Measurements from ENCODE around the gene FBXO42.
"Not testable (repeated sequence)": the region's sequence is repeated elsewhere in the genome, so short reads cannot be mapped to it uniquely, and the experiment has no call there.

Gene FBXO42

DNA sequence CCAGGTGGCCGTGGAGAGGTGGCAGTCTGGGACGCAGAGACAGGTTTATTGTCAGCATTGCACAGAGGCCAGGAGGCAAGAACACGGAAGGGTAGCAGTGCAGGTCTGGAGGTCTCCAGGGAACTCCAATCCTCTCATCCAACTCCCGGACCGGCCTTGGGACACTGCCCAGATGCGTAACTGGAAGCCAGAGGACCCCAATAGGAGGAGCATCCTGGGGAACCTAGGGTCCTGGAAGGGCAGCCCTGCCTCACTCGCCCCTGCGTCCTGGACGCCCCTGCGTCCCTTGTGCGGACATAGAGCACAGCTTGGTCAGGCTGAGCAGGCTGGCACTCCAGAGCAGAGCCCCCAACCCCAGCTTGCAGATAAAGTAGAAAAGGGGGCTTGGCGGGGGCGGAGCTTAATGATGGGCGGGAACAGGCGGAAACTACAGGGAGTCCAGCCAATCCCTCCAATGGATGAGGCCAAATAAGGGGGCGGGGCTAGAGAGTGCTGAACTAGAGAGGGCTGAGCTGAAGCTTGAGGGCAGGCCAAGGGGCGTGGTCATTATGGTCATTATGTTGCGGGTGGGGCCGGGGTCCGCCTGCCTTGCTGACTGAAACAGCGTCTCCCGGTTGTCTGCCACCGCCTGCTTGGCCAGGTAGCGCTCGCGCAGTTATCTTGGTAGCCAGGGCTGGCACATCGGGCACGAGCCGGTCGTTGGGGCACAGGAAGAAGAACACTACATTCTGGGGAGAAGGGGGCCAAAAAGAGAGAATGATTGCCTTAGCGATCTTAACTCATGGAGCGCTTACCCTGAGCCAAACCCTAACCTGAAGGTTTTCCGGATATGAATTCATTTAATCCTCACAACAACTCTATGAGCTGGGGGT lies 136.2 kb downstream of the FBXO42 start:
- DNase-seq = peak; percentile 76

DNA sequence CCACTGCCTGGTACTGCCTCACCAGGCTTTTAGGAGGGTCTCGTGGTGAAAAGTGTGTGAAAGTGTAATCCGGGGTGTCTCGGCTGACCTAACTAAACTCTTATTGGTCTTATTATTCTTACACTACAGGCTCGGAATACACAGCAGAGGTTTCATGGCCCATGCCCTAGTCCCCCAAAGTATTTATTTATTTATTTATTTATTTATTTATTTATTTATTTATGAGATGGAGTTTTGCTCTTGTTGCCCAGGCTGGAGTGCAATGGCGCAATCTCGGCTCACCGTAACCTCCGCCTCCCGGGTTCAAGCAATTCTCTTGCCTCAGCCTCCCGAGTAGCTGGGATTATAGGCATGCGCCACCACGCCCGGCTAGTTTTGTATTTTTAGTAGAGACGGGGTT lies 137.0 kb downstream of the FBXO42 start:
- not testable (repeated sequence) for DNase-seq

DNA sequence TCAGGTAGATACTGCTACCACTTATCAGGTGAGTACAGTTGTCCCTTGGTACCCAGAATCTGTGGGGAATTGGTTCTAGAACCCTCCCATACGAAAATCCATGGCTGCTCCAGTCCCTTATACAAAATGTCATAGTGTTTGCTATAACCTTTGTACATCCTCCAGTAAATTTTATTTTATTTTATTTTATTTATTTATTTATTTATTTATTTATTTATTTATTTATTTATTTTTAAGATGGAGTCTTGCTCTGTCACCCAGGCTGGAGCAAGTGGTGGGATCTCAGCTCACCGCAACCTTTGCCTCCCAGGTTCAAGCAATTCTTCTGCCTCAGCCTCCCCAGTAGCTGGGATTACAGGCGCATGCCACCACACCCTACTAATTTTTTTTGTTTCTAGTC lies 138.7 kb downstream of the FBXO42 start:
- DNase-seq = not testable (repeated sequence)

DNA sequence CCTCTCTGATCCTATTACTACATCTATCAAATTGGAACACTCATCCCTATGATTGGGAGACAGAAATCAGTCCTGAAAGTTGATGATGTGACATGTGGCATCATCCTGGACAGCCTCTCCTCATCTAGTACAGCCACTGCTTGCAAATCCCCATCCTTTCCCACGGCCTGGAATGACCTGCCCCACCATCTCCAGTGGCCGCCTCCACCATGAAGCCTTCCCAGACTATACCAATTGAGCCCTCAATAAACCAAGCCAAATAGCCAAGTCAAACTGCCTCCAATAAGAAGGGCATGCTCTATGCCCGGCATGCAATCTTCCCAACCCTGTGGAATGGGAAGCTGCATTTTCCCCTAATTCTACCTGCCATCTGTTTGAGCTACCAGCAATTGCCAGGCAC lies 139.3 kb downstream of the FBXO42 start:
- no peak for DNase-seq

GRCh38 chr1:16212251-16212961 lies 139.9 kb downstream of the FBXO42 start, which contains the start of gene ARHGEF19:
Gene ARHGEF19, minus strand, starts transcription at chr1:16212652. Its CDS starts 3,598 bp downstream, at chr1:16209054.
- DNase-seq = no peak

DNA sequence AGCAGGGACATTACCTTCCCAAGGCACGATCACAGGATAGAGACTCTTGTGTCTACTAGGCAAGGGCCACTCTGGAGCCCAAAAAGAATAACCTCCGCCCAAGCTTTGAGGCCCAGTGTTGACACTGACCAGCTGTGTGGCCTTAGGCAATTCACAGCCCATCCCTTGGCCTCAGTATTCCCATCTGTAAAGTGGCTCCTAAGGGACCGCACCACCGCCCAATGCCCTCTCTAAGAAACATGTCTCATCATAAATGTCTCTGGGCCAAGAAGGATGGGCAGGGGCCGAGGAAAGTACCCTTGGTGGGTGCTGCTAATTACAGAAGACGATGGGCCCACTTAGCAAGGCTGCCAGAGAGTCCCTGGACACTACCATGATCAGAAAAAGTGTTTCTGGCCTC lies 140.5 kb downstream of the FBXO42 start:
- no peak for DNase-seq

DNA sequence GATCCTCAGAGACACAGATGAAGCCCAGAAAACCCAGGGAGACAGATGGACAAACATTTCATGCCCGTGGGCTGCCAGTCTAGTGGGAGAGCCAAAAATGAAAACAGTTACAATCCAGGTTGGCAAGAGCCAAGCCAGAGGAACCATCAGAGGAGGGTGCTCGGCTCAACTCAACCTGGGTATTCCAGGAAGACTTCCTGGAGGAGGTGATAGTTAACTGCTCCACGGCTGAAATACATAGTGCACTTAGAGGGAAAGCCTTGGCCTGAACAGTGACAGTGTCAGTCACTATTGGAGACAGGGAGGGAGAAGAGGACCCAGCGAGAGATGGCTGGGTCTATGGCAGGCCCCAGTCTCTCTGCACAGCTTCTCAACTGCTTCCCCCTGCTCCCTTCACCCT lies 141.7 kb downstream of the FBXO42 start:
- DNase-seq = no peak

GRCh38 chr1:16209847-16210407 lies 142.4 kb downstream of the FBXO42 start:
- DNase-seq = no peak

GRCh38 chr1:16209132-16209846 lies 143.0 kb downstream of the FBXO42 start:
- DNase-seq = no peak

DNA sequence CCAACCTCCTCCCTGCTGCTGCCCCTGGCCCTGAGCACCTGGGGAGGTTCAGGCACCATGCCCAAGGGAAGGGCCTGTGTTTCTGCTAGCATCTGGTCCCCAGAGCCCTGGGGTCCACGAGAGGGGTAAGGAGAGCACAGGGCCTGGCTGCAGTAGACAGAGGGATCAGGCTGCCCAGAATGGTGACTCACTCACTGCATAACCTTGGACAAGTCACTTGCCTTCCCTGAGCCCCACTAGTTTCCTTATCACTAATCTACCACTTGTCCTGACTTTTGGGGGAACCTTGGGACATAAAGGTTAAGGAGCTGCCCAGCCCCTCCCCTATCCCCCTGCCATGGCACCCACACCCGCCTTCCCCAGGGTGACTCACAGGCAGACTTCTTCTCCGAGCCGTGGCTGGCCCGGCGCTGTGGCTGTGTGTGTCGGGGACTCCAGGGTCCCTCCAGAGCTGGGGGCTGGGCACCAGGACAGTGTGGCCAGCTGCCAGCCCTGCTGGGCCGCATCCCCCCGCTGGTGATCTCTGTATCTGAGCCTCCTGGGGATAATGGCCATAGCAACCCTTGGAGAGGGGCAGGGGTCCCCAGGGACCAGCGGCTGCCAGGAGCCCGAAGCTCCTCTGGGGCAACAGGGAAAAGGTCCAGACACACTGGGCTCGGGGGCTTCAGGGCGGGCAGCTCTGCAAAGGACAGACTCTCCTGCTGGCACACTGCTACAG lies 143.9 kb downstream of the FBXO42 start:
- no peak for DNase-seq

DNA sequence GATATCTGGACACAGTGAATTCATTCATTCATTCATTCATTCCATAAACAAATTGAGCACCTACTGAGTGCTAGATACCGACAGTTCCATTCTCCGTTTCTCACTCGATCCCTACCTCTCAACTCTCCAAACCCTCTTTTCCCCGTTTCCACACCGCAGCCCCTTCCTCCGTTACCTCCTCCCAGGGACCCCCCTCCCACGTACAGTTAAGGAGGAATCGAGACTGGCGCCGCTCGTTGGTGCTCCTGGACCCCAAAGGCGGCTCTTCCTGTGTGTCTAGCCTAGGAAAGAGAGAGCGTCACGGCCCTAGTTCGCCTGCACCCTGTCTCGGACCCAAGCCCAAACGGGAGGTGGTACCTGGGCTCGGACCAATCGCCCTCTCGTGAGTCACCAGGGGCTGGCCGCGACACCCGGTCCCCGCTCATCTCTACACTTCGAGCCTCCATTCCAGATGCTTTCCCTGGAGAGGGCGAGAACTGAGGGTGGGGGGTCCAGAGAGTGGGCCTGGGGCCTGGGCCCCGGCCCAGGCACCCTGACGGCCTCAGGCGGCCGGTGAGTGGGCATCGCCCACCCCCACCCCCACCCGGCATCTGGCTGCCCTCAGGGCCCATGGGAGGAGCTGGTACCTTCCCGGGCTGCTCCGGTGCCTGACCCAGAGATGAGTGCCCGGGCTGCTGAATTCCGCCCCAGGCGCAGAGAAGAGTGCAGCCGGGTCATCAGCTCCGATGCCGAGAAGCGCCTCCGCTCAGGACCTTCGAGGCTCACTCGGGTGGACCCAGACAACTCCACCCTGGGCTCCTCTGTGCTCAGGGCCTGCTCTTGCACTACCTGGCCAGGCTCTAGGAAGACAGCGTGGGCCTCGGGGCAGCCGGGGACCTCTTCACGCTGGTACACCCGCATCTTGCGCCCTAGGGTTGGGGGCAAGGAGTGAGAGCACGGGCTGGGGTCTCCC lies 144.7 kb downstream of the FBXO42 start:
- no peak for DNase-seq

DNA sequence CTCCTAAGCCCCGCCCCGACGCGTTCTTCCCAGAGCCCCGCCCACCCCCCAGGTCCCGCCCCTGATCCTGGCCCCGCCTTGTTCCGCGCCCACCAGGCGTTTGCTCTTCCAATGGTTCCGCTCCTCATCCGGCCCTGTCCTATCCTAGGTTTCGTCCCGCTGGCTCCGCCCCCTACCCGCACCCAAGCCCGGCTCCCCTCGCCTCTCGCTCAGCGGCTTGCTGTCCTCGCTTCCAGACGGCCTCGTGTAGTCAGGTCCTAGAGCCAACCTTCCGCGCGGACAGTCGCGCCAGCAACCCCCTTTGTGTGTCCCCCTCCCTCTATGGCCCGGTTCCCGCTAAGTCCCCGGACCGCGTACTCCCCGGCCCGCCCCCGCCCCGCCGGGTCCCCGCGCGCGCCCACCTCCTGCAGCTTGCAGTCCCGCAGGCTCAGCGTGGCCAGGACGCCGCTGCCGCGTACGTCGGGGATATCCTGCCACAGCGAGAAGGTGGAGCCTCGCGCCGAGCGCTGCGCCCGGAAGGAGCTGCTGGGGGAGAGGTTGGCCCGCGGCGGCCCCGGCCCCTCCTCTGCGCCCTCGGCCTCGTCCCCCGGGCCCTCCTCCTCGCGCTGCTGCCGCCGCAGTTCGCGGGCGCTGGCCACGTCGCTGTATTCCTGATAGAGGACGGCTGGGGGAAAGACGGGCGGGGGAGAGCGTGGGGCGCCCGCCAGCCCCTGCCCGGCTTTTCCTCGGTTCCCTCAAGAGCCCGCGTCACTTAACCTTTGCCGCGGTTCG lies 145.5 kb downstream of the FBXO42 start:
- DNase-seq = peak; percentile 98

GRCh38 chr1:16205891-16206546 lies 146.3 kb downstream of the FBXO42 start:
- DNase-seq = no peak

GRCh38 chr1:16205334-16205671 lies 147.0 kb downstream of the FBXO42 start:
- no peak for DNase-seq

DNA sequence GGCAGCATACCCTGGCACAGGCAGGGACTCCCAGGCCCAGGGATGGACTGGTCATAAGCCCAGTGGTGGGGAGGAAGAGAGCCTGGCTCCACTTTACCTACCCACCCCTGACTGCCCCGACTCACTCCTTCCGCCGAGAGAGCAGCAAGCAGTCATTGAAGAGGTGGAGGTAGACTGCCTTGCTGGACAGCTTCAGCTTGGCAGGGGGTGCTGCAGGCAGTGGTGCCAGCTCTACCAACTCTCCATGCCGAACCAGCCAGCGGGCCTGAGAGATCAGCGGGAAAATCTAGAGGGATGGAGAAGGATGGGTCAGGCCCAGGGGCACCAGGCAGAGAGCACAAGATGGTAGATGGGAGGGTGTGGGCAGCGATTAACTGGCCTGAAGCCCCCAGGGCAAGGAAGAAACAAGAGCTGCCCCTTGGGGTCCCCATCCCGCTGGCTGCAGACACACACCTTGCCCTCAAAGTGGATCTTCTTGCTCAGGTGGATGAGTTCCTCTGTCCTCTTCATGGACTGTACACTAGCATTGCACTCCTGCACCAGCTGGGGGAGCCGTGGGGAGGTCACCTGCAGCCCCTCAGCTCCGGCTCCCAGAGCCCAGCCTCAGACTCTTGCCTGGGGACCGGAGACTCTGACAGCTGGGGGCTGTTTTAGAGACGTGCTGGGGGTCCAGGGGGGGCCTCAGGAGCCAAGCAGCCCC lies 147.5 kb downstream of the FBXO42 start:
- peak; percentile 33 for DNase-seq

DNA sequence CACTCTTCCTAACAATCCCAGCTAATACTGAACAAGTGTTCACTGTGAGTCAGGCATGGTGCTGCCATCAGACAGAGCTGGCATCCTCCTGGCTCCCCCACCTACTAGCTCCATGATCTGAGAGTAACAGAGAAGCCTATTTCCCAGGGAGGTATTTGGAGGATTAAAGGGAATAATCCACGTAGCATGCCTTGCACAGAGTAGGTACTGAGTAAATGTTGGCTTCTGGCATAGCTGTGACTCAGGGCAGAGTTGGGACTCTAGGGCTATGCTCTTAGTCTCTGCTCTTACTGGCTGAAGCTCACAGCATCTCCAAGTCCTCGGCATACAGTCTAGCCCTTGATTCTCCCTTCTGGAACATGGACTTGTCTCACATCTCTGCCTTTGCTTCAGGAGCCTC lies 148.1 kb downstream of the FBXO42 start:
- DNase-seq = no peak

GRCh38 chr1:16203550-16203949 lies 148.7 kb downstream of the FBXO42 start:
- no peak for DNase-seq

GRCh38 chr1:16202281-16203210 lies 149.7 kb downstream of the FBXO42 start:
- no peak for DNase-seq
